ENCODE data around the gene PMEL.
"Not testable (repeated sequence)": the region's sequence is repeated elsewhere in the genome, so short reads cannot be mapped to it uniquely, and the experiment has no call there.

PMEL gene

DNA sequence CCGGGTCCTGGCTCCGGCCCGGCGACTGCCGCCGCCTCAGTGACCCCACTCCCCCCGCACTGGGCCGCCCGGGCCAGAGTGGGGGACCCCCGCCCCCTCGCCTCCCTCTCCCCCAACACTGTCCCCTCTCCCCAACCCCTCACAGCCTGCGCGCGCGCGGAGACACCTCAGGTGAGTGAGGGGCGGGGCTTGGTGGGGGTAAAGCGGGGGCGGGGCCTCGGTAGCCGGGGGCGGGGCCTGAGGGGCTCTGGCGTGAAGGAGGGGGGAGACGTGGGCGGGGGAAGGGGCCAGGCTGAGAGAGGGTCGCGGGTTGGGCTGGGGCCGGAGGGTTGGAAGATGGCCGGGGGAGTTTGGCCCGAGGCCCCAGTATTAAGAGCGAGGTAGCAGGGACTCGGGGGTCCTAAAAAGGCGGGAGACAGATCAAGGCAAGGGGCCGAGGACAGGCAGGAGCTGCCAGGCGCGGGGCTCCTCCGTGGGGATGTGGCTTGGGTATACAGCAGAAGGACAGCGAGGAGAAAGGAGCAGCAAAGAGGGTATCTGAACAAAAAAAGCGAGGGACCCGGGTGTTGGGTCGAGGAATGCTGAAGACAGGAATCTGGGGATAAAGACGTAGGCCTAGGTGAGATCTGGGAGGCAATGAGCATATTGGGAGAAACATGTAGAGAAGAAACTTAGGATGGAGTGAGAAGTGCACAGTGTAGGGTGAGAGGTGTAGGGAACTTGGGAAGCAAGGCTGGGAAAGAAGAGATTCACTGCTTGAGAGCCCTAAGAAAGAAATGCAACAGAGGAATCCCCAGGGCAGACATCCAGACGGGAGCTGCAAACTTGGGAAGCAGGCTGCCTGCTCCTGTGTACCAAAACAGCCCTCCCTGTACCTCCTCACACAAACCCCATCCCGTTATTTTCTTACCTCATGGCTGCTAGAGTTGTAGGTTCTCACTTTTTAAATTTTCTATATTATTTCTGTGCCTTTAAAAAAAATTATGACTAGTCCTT is 42.0 kb upstream of the PMEL start:
- no peak for DNase-seq
- Histone ChIP-seq H3K27me3 (replicated peaks) (no peaks in the 10 kb centered on the region), H3K36me3 (replicated peaks) (peaks cover 10% of the 10 kb centered on the region), H3K4me3 (ENCODE audit: low read depth, low read length) (peak overlapping the region; percentile 56), H3K27ac (no peak overlapping the region)
- in situ Hi-C loops (cut with HindIII; ENCODE audit: low pct_ligation_motif_present, low sequenced_read_pairs), result no loop called here
- TF ChIP-seq, protein P1, sequence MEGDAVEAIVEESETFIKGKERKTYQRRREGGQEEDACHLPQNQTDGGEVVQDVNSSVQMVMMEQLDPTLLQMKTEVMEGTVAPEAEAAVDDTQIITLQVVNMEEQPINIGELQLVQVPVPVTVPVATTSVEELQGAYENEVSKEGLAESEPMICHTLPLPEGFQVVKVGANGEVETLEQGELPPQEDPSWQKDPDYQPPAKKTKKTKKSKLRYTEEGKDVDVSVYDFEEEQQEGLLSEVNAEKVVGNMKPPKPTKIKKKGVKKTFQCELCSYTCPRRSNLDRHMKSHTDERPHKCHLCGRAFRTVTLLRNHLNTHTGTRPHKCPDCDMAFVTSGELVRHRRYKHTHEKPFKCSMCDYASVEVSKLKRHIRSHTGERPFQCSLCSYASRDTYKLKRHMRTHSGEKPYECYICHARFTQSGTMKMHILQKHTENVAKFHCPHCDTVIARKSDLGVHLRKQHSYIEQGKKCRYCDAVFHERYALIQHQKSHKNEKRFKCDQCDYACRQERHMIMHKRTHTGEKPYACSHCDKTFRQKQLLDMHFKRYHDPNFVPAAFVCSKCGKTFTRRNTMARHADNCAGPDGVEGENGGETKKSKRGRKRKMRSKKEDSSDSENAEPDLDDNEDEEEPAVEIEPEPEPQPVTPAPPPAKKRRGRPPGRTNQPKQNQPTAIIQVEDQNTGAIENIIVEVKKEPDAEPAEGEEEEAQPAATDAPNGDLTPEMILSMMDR (IDR thresholded peaks at IDR 0.05; ENCODE audit: low read depth, low read length, missing control alignments), result no peak

DNA sequence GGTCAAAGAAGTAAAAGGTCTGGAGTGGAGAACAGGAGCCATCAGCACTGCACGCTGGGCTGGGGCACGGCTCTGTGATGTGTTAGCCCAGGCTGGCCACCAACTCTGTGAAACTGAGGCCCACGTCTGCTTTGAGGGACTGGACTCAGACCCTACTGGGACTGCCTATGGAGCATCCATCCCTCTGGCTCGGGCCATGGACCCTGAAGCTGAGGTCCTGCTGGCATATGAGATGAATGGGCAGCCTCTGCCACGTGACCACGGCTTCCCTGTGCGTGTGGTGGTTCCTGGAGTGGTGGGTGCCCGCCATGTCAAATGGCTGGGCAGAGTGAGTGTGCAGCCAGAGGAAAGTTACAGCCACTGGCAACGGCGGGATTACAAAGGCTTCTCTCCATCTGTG is 38.4 kb upstream of the PMEL start:
- H3K4me3 ChIP-seq (ENCODE audit: low read depth, low read length), result no peak overlapping the region

GRCh38 chr12:56003376-56003775 is 37.5 kb upstream of the PMEL start:
- H3K4me3 ChIP-seq (ENCODE audit: low read depth, low read length); DNase-seq; in situ Hi-C loops (cut with HindIII; ENCODE audit: low pct_ligation_motif_present, low sequenced_read_pairs); H3K27ac ChIP-seq; H3K27me3 ChIP-seq (replicated peaks): not testable (repeated sequence)
- H3K36me3 ChIP-seq (replicated peaks), result peaks cover 10% of the 10 kb centered on the region

More for the DNA sequence above, 38.4 kb upstream of the PMEL start:
- H3K27me3 ChIP-seq (replicated peaks), result no peaks in the 10 kb centered on the region
- H3K27ac ChIP-seq, result no peak overlapping the region
- TF ChIP-seq, protein P1 (IDR thresholded peaks at IDR 0.05; ENCODE audit: low read depth, low read length, missing control alignments), result no peak
- peaks cover 10% of the 10 kb centered on the region for H3K36me3 ChIP-seq (replicated peaks)
- in situ Hi-C loops (cut with HindIII; ENCODE audit: low pct_ligation_motif_present, low sequenced_read_pairs), result no loop called here
- no peak for DNase-seq

DNA sequence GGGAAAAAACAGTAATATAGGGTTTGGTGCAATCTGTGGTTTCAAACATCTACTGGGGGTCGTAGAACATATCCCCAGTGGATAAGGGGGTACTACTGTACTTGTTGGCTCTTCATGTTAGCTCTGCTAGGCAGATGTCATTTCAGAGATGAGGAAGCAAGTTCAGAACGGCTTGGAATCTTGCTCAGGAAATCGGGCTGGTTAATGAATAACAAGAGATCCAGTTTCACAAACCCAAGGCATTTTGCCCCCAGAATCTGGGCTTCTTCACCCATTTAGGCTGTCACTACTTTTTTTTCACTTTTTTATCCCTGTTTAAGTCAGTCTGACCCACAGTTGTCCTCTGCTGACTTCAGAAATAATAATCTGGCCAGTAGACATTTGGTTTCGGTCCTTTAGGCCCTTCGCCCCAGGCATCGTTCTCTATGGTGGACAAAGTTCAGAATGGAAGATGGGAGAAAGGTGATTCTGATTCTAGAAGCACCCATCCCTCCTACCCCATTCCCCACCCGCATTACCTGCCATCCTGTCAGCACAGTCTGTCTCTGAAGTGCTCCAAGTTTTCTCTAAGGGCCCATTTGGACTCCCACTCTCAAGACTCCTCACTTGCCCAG is 35.8 kb upstream of the PMEL start:
- in situ Hi-C loops (cut with HindIII; ENCODE audit: low pct_ligation_motif_present, low sequenced_read_pairs), result no loop called here

GRCh38 chr12:55999999-56000540 is 34.2 kb upstream of the PMEL start:
- H3K36me3 ChIP-seq (replicated peaks), result peaks cover 15% of the 10 kb centered on the region
- DNase-seq; H3K4me3 ChIP-seq (ENCODE audit: low read depth, low read length); H3K27me3 ChIP-seq (replicated peaks); H3K27ac ChIP-seq; in situ Hi-C loops (cut with HindIII; ENCODE audit: low pct_ligation_motif_present, low sequenced_read_pairs): not testable (repeated sequence)

More for the DNA sequence above, 35.8 kb upstream of the PMEL start:
- H3K36me3 ChIP-seq (replicated peaks), result peaks cover 10% of the 10 kb centered on the region
- H3K27me3 ChIP-seq (replicated peaks), result no peaks in the 10 kb centered on the region
- H3K4me3 ChIP-seq (ENCODE audit: low read depth, low read length), result no peak overlapping the region
- no peak for DNase-seq
- TF ChIP-seq, protein P1 (IDR thresholded peaks at IDR 0.05; ENCODE audit: low read depth, low read length, missing control alignments), result no peak
- no peak overlapping the region for H3K27ac ChIP-seq

DNA sequence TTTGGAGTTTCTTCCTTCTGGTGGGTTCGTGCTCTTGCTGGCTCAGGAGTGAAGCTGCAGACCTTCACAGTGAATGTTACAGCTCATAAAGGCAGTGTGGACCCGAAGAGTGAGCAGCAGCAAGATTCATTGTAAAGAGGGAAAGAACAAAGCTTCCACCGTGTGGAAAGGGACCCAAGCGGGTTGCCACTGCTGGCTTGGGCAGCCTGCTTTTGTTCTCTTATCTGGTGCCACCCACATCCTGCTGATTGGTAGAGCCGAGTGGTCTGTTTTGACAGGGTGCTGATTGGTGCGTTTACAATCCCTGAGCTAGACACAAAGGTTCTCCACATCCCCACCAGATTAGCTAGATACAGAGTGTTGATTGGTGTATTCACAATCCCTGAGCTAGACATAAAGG is 33.7 kb upstream of the PMEL start:
- H3K4me3 ChIP-seq (ENCODE audit: low read depth, low read length); in situ Hi-C loops (cut with HindIII; ENCODE audit: low pct_ligation_motif_present, low sequenced_read_pairs); H3K27ac ChIP-seq; H3K27me3 ChIP-seq (replicated peaks); DNase-seq: not testable (repeated sequence)
- H3K36me3 ChIP-seq (replicated peaks), result peaks cover 19% of the 10 kb centered on the region

GRCh38 chr12:55997535-55997859 is 31.7 kb upstream of the PMEL start:
- no peak for DNase-seq

More at GRCh38 chr12:55997535-55997859, 31.7 kb upstream of the PMEL start:
- H3K27ac ChIP-seq, result no peak overlapping the region
- H3K36me3 ChIP-seq (replicated peaks), result peaks cover 25% of the 10 kb centered on the region
- H3K27me3 ChIP-seq (replicated peaks), result no peaks in the 10 kb centered on the region
- TF ChIP-seq, protein P1 (IDR thresholded peaks at IDR 0.05; ENCODE audit: low read depth, low read length, missing control alignments), result no peak
- in situ Hi-C loops (cut with HindIII; ENCODE audit: low pct_ligation_motif_present, low sequenced_read_pairs), result no loop called here
- peak overlapping the region; percentile 93 for H3K4me3 ChIP-seq (ENCODE audit: low read depth, low read length)
